HepG2 (cell line): ENCODE results near the gene MRPL36. TPM values are rescaled to one million over a fixed set of nuclear protein-coding genes. Genes with fewer than 3 reads are reported as not detected.

Source experiments
- ATAC-seq: fragments of 200-7000 bp; cut with Tn5 transposase; 3 replicates; pipeline ENCODE4 v1.9.1; 2020; ENCODE audit warnings: mild to moderate bottlenecking, moderate library complexity
- BruUV-seq: library from RNA; stranded (reverse); fragments of 400-500 nt; replicated peaks from 2 replicates; lab custom pipeline; 2021; lab: Mats Ljungman, UMichigan
- CTCF ChIA-PET: fragments of 300-600 bp; formaldehyde crosslinking; extraction: SDS; loops from one replicate; lab custom pipeline; 2021; ENCODE audit warnings: low total read pairs, inconsistent platforms, low intra/inter-chr PET ratio; lab: Yijun Ruan, JAX
- POLR2A ChIA-PET: fragments of 350-600 bp; sonication (Branson Sonifier 250); formaldehyde crosslinking; loops from one replicate; lab custom pipeline; 2020; ENCODE audit warnings: antibody characterized with exemption, inconsistent platforms; lab: Yijun Ruan, JAX
- DNase-seq: peaks from one replicate; pipeline ENCODE4 v3.0.0-alpha.2; 2015; ENCODE audit warnings: low spot score
- FAIRE-seq: peaks from 3 replicates; lab custom pipeline; 2011; peaks lifted over from hg19 to GRCh38; lab: Jason Lieb, UNC
- H2AFZ ChIP-seq: one replicate; pipeline ENCODE4 v1.6.1; 2011; ENCODE audit warnings: low read length, inconsistent platforms
- H3K27ac ChIP-seq: fragments of 300-600 bp; 3 replicates; pipeline ENCODE4 v1.8.0; 2011; ENCODE audit warnings: mixed run types, mild to moderate bottlenecking, mixed read lengths, low read length, inconsistent platforms; ENCODE audit not compliant: insufficient read depth; ENCODE audit errors: extremely low read length
- H3K27me3 ChIP-seq, 2 experiments: fragments of 200-600 bp in 1 of 2; 2 replicates in 1 of 2; 3 replicates in 1 of 2; pipeline versions ENCODE4 v1.6.0 to v1.8.0; 2011; ENCODE audit warnings: low read length in 2 of 2, mild to moderate bottlenecking in 2 of 2, moderate library complexity in 2 of 2, inconsistent platforms in 1 of 2; ENCODE audit not compliant: insufficient read depth in 2 of 2, control insufficient read depth in 1 of 2
- H3K36me3 ChIP-seq, 2 experiments: fragments of 200-600 bp in 1 of 2; replicated peaks in 1 of 2; 2 replicates in 1 of 2; 3 replicates in 1 of 2; pipeline versions ENCODE4 v1.5.1 to v1.8.0; 2011; ENCODE audit warnings: low read length in 2 of 2, inconsistent platforms in 1 of 2; ENCODE audit not compliant: insufficient read depth in 2 of 2, control insufficient read depth in 1 of 2
- H3K4me1 ChIP-seq: 2 replicates; pipeline ENCODE4 v1.5.1; 2012; ENCODE audit warnings: low read length, inconsistent platforms; ENCODE audit not compliant: insufficient read depth
- H3K4me2 ChIP-seq: 2 replicates; pipeline ENCODE4 v1.6.0; 2011; ENCODE audit warnings: low read depth, low read length, inconsistent platforms
- H3K4me3 ChIP-seq, 3 experiments: fragments of 200-600 bp in 1 of 3; sonication (generic), shearing (Covaris generic) in 1 of 3; replicated peaks in 1 of 3; 2 replicates each; pipeline ENCODE4 v1.5.1; 2011 to 2016; ENCODE audit warnings: low read length in 3 of 3, inconsistent platforms in 2 of 3, low read depth in 2 of 3, mild to moderate bottlenecking in 2 of 3, control low read depth in 1 of 3, mixed read lengths in 1 of 3; ENCODE audit not compliant: insufficient read depth in 1 of 3
- H3K79me2 ChIP-seq: one replicate; pipeline ENCODE4 v1.6.1; 2011; ENCODE audit warnings: low read length, inconsistent platforms; ENCODE audit not compliant: insufficient read depth
- H3K9ac ChIP-seq: 2 replicates; pipeline ENCODE4 v1.6.0; 2011; ENCODE audit warnings: mild to moderate bottlenecking, low read depth, low read length, inconsistent platforms; ENCODE audit not compliant: insufficient read depth
- H3K9me3 ChIP-seq: 2 replicates; pipeline ENCODE4 v1.5.1; 2012; ENCODE audit warnings: mild to moderate bottlenecking, low read length
- H4K20me1 ChIP-seq: 2 replicates; pipeline ENCODE4 v1.6.0; 2011; ENCODE audit warnings: inconsistent platforms, mild to moderate bottlenecking, low read length, moderate library complexity; ENCODE audit not compliant: insufficient read depth
- JUNB ChIP-seq: sonication (generic); formaldehyde crosslinking; IDR thresholded peaks from 2 replicates; pipeline ENCODE4 v1.8.0; 2022; ENCODE audit warnings: missing genetic modification reagents, mild to moderate bottlenecking, borderline replicate concordance
- MYNN ChIP-seq: sonication (generic); formaldehyde crosslinking; IDR thresholded peaks from 2 replicates; pipeline ENCODE4 v1.4.0; 2020; ENCODE audit warnings: mild to moderate bottlenecking, low read depth, missing genetic modification reagents
- ZBTB8A ChIP-seq: sonication (generic); formaldehyde crosslinking; IDR thresholded peaks from 2 replicates; pipeline ENCODE4 v1.4.0; 2020; ENCODE audit warnings: mild to moderate bottlenecking, low read depth, missing genetic modification reagents, borderline replicate concordance
- ZNF790 ChIP-seq: sonication (generic); formaldehyde crosslinking; IDR thresholded peaks from 2 replicates; pipeline ENCODE4 v1.8.0; 2022; ENCODE audit warnings: missing genetic modification reagents, mild to moderate bottlenecking, borderline replicate concordance
- WGBS: methylation state at CpG from one replicate; pipeline ENCODE4 v1.1.6; 2017; ENCODE audit warnings: low lambda C conversion rate; 5-methylcytosine and 5-hydroxymethylcytosine counted together
- in situ Hi-C: cut with HindIII; loops from 2 replicates; pipeline ENCODE4 v1.10.0; 2017; ENCODE audit warnings: low pct_unique_long_range_greater_than_20kb; ENCODE audit not compliant: extremely low pct_ligation_motif_present
- intact Hi-C: fragments of 100-400 bp; cut with micrococcal nuclease; formaldehyde crosslinking; loops from one replicate; pipeline ENCODE4 v1.10.0; 2022; ENCODE audit not compliant: unreplicated experiment
- polyA plus RNA-seq, 8 experiments: library from polyadenylated mRNA; depleted of rRNA in 3 of 8; stranded (reverse) in 7 of 8; unstranded in 1 of 8; fragments of >200 nt; fragmentation: Illumina TruSeq in 4 of 8; extraction: Trizol in 4 of 8; gene quantifications; 2 replicates each; pipeline versions ENCODE4 v1.2.1 to v1.2.3, GENCODE V29; 2011 to 2016; ENCODE audit warnings: low read depth in 4 of 8, missing spikeins in 1 of 8, mixed read lengths in 1 of 8; ENCODE audit not compliant: insufficient read depth in 1 of 8
- total RNA-seq, 5 experiments: library from RNA; depleted of rRNA; stranded (reverse); fragments of >200 nt; fragmentation: Illumina TruSeq; extraction: Trizol; gene quantifications; 2 replicates each; pipeline ENCODE4 v1.2.3, GENCODE V29; 2016; ENCODE audit warnings: low read depth in 1 of 5
- TF ChIP-seq, protein P1 (sequence below): sonication (generic); formaldehyde crosslinking; IDR thresholded peaks from 2 replicates; pipeline ENCODE4 v1.9.0; 2021; ENCODE audit warnings: missing genetic modification reagents, mild to moderate bottlenecking, borderline replicate concordance

Gene MRPL36
- total and polyA plus RNA-seq, 2 of the 13 experiments (the other 11 are each of a cell fraction or from before 2014, with no cell fraction given): 71.3 to 113 TPM

DNA sequence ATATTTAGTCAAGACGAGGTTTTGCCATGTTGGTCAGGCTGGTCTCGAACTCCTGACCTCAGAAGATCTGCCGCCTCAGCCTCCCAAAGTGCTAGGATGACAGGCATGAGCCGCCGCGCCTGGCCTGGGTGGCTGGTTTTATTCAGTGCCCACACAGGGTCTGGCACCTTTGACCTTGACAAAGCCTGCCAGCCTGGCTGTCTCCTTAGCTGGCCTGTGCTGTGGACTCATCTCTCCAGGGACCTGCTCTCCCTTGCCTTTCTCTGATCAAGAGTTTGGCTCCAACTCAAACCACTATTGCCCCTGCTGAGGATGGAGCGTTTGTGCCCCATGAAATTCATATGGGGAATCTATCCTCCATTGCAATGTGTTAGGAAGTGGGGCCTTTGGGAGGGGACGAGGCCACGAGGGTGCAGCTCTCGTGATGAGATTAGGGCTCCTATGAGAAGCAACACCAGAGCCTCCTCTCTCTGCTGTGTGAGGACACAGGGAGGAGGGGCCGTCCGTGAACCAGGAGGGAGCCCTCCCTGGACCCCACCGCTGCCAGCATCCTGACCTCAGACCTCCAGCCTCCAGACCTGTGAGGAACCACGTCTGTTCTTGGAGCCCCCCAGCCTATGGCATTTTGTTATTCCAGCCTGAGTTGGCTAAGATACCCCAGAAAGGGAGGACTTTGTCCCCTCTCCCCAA is 45.0 kb downstream of the MRPL36 start:
- no peak for DNase-seq
- CTCF ChIA-PET: no interaction called here

DNA sequence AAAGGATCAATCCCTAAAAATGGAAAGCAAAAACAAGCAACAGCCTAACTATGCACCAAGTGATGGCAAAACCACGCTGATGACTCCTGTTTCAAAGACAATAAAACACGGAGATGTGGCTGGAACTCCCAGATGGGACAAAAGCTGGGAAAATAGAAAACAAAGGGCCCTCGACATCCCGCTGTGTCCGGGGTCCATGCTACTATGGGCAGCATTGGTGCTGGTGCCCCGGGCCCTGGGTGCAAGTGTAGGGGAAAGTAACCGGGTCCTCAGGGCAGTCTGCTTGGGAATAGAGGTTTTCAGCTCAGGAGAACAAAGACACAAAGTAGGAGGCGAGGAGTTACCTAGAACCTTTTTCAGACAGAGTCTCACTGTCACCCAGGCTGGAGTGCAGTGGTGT is 46.1 kb downstream of the MRPL36 start:
- no peak for ATAC-seq
- Histone ChIP-seq H3K27ac (no peak overlapping the region), H3K27me3 (peaks cover 6 to 64% of the 10 kb centered on the region in 2 experiments; a peak in 4 of 5 replicates), H2AFZ (no peak overlapping the region), H3K4me3 (no peak overlapping the region), H3K4me1 (no peaks in the 10 kb centered on the region), H3K9ac (no peak overlapping the region), H3K4me2 (no peak overlapping the region), H4K20me1 (no peaks in the 10 kb centered on the region)
- in situ Hi-C loops: no loop called here
- FAIRE-seq: no peak
- POLR2A ChIA-PET: no interaction called here
- 6% methylated on average over 8 of the region's 8 CpGs for WGBS
- DNase-seq: no peak
- TF ChIP-seq ZBTB8A (CRISPR knock-in tag) (no peak), JUNB (CRISPR knock-in tag) (no peak), MYNN (CRISPR knock-in tag) (no peak)
- TF ChIP-seq, protein P1, sequence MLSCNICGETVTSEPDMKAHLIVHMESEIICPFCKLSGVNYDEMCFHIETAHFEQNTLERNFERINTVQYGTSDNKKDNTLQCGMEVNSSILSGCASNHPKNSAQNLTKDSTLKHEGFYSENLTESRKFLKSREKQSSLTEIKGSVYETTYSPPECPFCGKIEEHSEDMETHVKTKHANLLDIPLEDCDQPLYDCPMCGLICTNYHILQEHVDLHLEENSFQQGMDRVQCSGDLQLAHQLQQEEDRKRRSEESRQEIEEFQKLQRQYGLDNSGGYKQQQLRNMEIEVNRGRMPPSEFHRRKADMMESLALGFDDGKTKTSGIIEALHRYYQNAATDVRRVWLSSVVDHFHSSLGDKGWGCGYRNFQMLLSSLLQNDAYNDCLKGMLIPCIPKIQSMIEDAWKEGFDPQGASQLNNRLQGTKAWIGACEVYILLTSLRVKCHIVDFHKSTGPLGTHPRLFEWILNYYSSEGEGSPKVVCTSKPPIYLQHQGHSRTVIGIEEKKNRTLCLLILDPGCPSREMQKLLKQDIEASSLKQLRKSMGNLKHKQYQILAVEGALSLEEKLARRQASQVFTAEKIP (CRISPR knock-in tag): no peak
- TF ChIP-seq, all 625 proteins: peak for 0
- CTCF ChIA-PET: no interaction called here
- no peaks in the 10 kb centered on the region for H3K9me3 ChIP-seq
- intact Hi-C loops: no loop called here
- no TSS peak for BruUV-seq
- no peaks in the 10 kb centered on the region for H3K79me2 ChIP-seq
- no peaks in the 10 kb centered on the region for H3K36me3 ChIP-seq

More for the DNA sequence above, 45.0 kb downstream of the MRPL36 start:
- BruUV-seq: no TSS peak
- H3K27ac ChIP-seq: no peak overlapping the region
- H4K20me1 ChIP-seq: no peaks in the 10 kb centered on the region
- no peaks in the 10 kb centered on the region for H3K4me1 ChIP-seq
- H3K27me3 ChIP-seq: peaks cover 4 to 57% of the 10 kb centered on the region in 2 experiments; a peak in 4 of 5 replicates
- intact Hi-C loops (no loop called here), in situ Hi-C loops (no loop called here)
- H3K9ac ChIP-seq: no peak overlapping the region
- H3K4me2 ChIP-seq: no peak overlapping the region
- no peak overlapping the region for H2AFZ ChIP-seq
- no peak for ATAC-seq
- no peak for FAIRE-seq
- POLR2A ChIA-PET: no interaction called here
- WGBS: 31% methylated on average over 10 of the region's 14 CpGs
- no peaks in the 10 kb centered on the region for H3K79me2 ChIP-seq
- H3K4me3 ChIP-seq: no peak overlapping the region
- H3K9me3 ChIP-seq: no peaks in the 10 kb centered on the region
- no peak for TF ChIP-seq ZNF790
- TF ChIP-seq, all 625 proteins: peak for 0
- H3K36me3 ChIP-seq: no peaks in the 10 kb centered on the region
